HL-60/S4 (cell line): Measurements from ENCODE around the gene PRKG1.
"Not testable (repeated sequence)": the region's sequence is repeated elsewhere in the genome, so short reads cannot be mapped to it uniquely, and the experiment has no call there.

Experiments used
- in situ Hi-C: fragments of 300-500 bp; cut with MboI; formaldehyde crosslinking; loops from 2 replicates; pipeline ENCODE4 v1.14.3; 2022; ENCODE audit warnings: low sequenced_read_pairs

The PRKG1 gene

GRCh38 chr10:51260376-51260775 lies 186.1 kb downstream of the PRKG1 start:
- in situ Hi-C loops = no loop called here

GRCh38 chr10:51266496-51266895 lies 192.2 kb downstream of the PRKG1 start:
- in situ Hi-C loops = no loop called here

- in situ Hi-C loops = not testable (repeated sequence)
Measured at GRCh38 chr10:51267980-51268570, 193.8 kb downstream of the PRKG1 start.

- in situ Hi-C loops = no loop called here
Measured at GRCh38 chr10:51269821-51270220, 195.5 kb downstream of the PRKG1 start.

DNA sequence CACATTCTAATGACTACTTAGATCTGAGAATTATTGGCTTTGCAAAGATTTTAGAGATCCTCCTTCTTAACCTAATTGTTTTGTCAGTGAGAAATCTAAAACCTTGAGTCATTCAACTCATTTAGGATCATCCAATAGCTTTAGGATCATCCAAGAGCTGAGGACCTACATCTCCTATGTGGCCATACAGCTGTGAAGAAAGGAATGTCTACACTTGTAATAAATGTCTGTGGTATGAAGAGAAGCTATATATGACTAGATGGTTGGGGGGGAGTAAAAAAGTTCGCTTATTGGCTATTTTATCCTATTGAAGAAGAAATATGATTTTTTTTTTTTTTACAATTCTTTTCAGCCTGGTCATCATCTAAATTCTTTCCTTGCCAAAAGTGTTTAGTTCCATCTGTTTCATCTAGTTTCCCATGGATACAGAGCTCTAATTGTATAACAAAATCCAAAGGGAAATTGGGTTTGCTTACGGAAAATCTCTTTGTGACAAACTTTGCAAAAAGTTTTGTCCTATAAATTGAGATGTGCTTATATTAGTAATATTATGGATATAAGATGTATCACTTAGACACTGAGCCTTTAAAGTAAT lies 196.7 kb downstream of the PRKG1 start:
- in situ Hi-C loops = no loop called here

DNA sequence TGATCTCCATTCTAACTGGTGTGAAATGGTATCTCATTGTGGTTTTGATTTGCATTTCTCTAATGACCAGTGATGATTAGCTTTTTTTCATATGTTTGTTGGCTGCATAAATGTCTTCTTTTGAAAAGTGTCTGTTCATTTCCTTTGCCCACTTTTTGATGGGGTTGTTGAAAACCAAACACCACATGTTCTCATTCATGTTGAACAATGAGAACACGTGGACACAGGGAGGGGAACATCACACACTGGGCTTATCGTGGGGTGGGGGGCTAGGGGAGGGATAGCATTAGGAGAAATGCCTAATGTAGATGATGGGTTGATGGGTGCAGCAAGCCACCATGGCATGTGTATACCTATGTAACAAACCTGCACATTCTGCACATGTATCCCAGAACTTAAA lies 197.8 kb downstream of the PRKG1 start:
- in situ Hi-C loops = not testable (repeated sequence)

GRCh38 chr10:51272555-51272954 lies 198.3 kb downstream of the PRKG1 start:
- in situ Hi-C loops = no loop called here

- in situ Hi-C loops = no loop called here
Measured at GRCh38 chr10:51273574-51273973, 199.3 kb downstream of the PRKG1 start.

- in situ Hi-C loops = not testable (repeated sequence)
Measured at GRCh38 chr10:51276097-51276496, 201.8 kb downstream of the PRKG1 start.

- in situ Hi-C loops = not testable (repeated sequence)
Measured at GRCh38 chr10:51281387-51281786, 207.1 kb downstream of the PRKG1 start.

- in situ Hi-C loops = no loop called here
Measured at GRCh38 chr10:51285601-51286000, 211.3 kb downstream of the PRKG1 start.

GRCh38 chr10:51288511-51288910 lies 214.2 kb downstream of the PRKG1 start:
- in situ Hi-C loops = no loop called here

GRCh38 chr10:51289519-51289918 lies 215.2 kb downstream of the PRKG1 start:
- in situ Hi-C loops = no loop called here

DNA sequence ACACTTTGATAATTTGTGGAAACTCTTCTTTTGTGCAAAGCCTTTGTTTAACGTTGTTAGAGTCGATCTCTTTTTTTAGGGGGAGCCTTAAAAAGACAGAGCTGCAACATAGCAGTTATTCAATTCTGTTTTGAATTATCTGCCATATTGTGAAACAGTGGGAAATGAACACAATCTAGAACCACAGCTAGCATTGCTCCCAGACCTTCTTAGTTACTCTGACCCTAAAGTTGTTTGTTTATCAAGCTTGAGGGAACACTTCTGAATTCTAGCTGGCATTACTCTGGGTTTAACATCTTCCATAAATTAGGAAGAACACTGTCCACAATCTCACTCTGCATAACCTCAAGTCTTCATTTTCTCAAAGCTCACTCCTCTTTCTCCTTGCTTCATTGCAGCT lies 217.7 kb downstream of the PRKG1 start:
- in situ Hi-C loops = no loop called here

DNA sequence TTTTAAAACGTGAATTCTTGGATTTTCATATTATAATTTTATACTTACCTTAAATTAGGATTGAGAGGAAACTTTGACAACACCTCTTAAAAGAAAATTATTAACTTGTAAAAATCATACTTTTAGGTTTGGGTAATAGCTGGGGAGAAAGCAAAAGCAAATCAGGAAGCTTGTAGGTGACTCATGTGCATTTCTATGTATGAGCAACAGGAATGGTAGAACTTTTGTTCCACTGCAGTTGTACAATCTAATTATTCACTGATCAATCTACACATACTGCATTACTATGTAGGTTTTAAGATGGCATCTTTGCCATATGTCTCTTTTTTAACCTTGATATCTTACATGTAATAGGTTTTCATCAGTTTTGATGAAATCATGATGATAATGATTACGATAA lies 223.2 kb downstream of the PRKG1 start:
- in situ Hi-C loops = no loop called here

GRCh38 chr10:51300617-51301304 lies 226.5 kb downstream of the PRKG1 start:
- in situ Hi-C loops = no loop called here

GRCh38 chr10:51301644-51302043 lies 227.4 kb downstream of the PRKG1 start:
- in situ Hi-C loops = no loop called here

- in situ Hi-C loops = no loop called here
Measured at GRCh38 chr10:51302316-51302715, 228.0 kb downstream of the PRKG1 start.

GRCh38 chr10:51308116-51308515 lies 233.8 kb downstream of the PRKG1 start:
- in situ Hi-C loops = no loop called here

GRCh38 chr10:51311228-51311627 lies 236.9 kb downstream of the PRKG1 start:
- in situ Hi-C loops = no loop called here

DNA sequence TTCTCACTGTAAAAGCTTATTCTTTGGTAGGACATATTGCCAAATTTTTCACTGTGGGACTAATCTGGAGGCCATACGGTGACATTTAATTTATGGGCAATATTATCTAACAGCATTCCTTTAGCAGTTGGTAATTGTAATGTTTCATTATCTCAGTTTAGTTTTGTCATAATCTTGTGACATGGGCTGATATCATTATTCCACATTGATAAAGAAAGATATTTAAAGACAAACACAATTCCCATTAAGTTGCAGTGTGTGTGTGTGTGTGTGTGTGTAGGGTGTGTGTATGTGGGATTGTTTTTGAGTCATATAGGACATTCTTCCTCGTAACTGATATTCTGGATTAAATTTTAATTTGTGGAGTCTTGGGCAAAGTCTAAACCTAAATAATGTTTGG lies 238.5 kb downstream of the PRKG1 start:
- in situ Hi-C loops = no loop called here

DNA sequence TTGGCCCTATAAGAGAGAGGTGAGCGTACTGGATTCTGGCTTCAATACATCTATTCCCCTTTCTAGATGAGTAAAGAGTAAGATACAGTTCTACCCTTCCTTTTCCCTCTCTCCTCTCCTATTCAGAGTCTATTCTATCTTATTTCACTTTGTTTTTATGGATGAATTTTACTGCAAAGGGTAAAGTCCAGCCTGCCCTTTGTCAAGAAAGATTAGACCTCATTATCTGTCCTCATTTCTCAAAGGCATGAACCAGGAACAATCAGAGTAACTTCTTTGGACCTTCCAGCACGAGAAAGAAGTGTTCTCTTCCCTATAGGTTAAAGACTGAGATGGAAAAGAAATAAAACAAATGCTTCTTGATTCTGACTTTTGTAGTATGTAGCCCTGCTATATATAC lies 239.0 kb downstream of the PRKG1 start:
- in situ Hi-C loops = no loop called here
